ENCODE results near the gene SLC2A14. TPM values are rescaled to one million over a fixed set of nuclear protein-coding genes. Genes with fewer than 3 reads are reported as not detected.
"Not testable (repeated sequence)": the region's sequence is repeated elsewhere in the genome, so short reads cannot be mapped to it uniquely, and the experiment has no call there.

Gene SLC2A14
- total RNA-seq = 1 to 10 TPM in 1 of 3 donors, not detected in 2; 3.7 TPM

GRCh38 chr12:7872566-7873319, at the start of gene SLC2A14:
Gene SLC2A14, minus strand, starts transcription at chr12:7872915. Its CDS starts 3,035 bp downstream, at chr12:7869880.
- Mint-ChIP-seq H3K36me3 (ENCODE audit: insufficient read depth) (no peaks in the 10 kb centered on the region), H3K4me1 (ENCODE audit: low read depth) (peaks cover 2% of the 10 kb centered on the region), H3K9me3 (no peaks in the 10 kb centered on the region), H3K4me3 (no peak within 1 kb of the TSS), H3K27me3 (ENCODE audit: low read depth) (peaks cover 30% of the 10 kb centered on the region)
- ATAC-seq (peak in 1 of 2 donors; percentile 23), DNase-seq (no peak)

- ATAC-seq; H3K9me3 Mint-ChIP-seq; H3K4me3 Mint-ChIP-seq; H3K27me3 Mint-ChIP-seq (ENCODE audit: low read depth); DNase-seq: not testable (repeated sequence)
- Mint-ChIP-seq H3K36me3 (ENCODE audit: insufficient read depth) (peaks cover 44% of the 10 kb centered on the region), H3K4me1 (ENCODE audit: low read depth) (peaks cover 26% of the 10 kb centered on the region)
Observed at GRCh38 chr12:7921181-7921580, 48.5 kb upstream of the SLC2A14 start.

GRCh38 chr12:7918268-7918590, 45.5 kb upstream of the SLC2A14 start:
- peaks cover 30% of the 10 kb centered on the region for H3K36me3 Mint-ChIP-seq (ENCODE audit: insufficient read depth)

GRCh38 chr12:7917392-7918267, 44.9 kb upstream of the SLC2A14 start:
- Mint-ChIP-seq H3K36me3 (ENCODE audit: insufficient read depth) (peaks cover 28% of the 10 kb centered on the region), H3K4me3 (no peak overlapping the region), H3K27me3 (ENCODE audit: low read depth) (no peaks in the 10 kb centered on the region), H3K9me3 (no peaks in the 10 kb centered on the region), H3K4me1 (ENCODE audit: low read depth) (peaks cover 26% of the 10 kb centered on the region)
- no peak for ATAC-seq
- no peak for DNase-seq

More at GRCh38 chr12:7918268-7918590, 45.5 kb upstream of the SLC2A14 start:
- not testable (repeated sequence) for ATAC-seq; DNase-seq; H3K4me3 Mint-ChIP-seq; H3K9me3 Mint-ChIP-seq; H3K27me3 Mint-ChIP-seq (ENCODE audit: low read depth)
- peaks cover 28% of the 10 kb centered on the region for H3K4me1 Mint-ChIP-seq (ENCODE audit: low read depth)

GRCh38 chr12:7916936-7917335, 44.2 kb upstream of the SLC2A14 start:
- Mint-ChIP-seq H3K27me3 (ENCODE audit: low read depth) (no peaks in the 10 kb centered on the region), H3K4me1 (ENCODE audit: low read depth) (peaks cover 24% of the 10 kb centered on the region), H3K9me3 (no peaks in the 10 kb centered on the region), H3K4me3 (no peak overlapping the region), H3K36me3 (ENCODE audit: insufficient read depth) (peaks cover 24% of the 10 kb centered on the region)
- ATAC-seq (no peak), DNase-seq (no peak)

- DNase-seq = peak; percentile 22
- Mint-ChIP-seq H3K4me1 (ENCODE audit: low read depth) (peaks cover 21% of the 10 kb centered on the region), H3K27me3 (ENCODE audit: low read depth) (no peaks in the 10 kb centered on the region), H3K9me3 (no peaks in the 10 kb centered on the region), H3K4me3 (no peak overlapping the region), H3K36me3 (ENCODE audit: insufficient read depth) (peaks cover 17% of the 10 kb centered on the region)
- ATAC-seq = peak; percentile 76
Observed at GRCh38 chr12:7915661-7916403, 43.1 kb upstream of the SLC2A14 start.

GRCh38 chr12:7910106-7910505, 37.4 kb upstream of the SLC2A14 start:
- not testable (repeated sequence) for H3K27me3 Mint-ChIP-seq (ENCODE audit: low read depth); H3K4me3 Mint-ChIP-seq; H3K9me3 Mint-ChIP-seq; ATAC-seq; H3K4me1 Mint-ChIP-seq (ENCODE audit: low read depth); H3K36me3 Mint-ChIP-seq (ENCODE audit: insufficient read depth); DNase-seq

GRCh38 chr12:7907009-7907408, 34.3 kb upstream of the SLC2A14 start:
- Mint-ChIP-seq H3K4me1 (ENCODE audit: low read depth) (no peaks in the 10 kb centered on the region), H3K27me3 (ENCODE audit: low read depth) (no peaks in the 10 kb centered on the region), H3K36me3 (ENCODE audit: insufficient read depth) (no peaks in the 10 kb centered on the region), H3K9me3 (no peaks in the 10 kb centered on the region), H3K4me3 (no peak overlapping the region)
- no peak for ATAC-seq
- no peak for DNase-seq

GRCh38 chr12:7906303-7906702, 33.6 kb upstream of the SLC2A14 start:
- not testable (repeated sequence) for H3K9me3 Mint-ChIP-seq; H3K4me1 Mint-ChIP-seq (ENCODE audit: low read depth); H3K27me3 Mint-ChIP-seq (ENCODE audit: low read depth); H3K36me3 Mint-ChIP-seq (ENCODE audit: insufficient read depth); ATAC-seq; H3K4me3 Mint-ChIP-seq; DNase-seq

GRCh38 chr12:7905600-7906125, 32.9 kb upstream of the SLC2A14 start:
- H3K9me3 Mint-ChIP-seq; H3K27me3 Mint-ChIP-seq (ENCODE audit: low read depth); ATAC-seq; H3K4me3 Mint-ChIP-seq; DNase-seq; H3K36me3 Mint-ChIP-seq (ENCODE audit: insufficient read depth); H3K4me1 Mint-ChIP-seq (ENCODE audit: low read depth): not testable (repeated sequence)

- Mint-ChIP-seq H3K36me3 (ENCODE audit: insufficient read depth) (no peaks in the 10 kb centered on the region), H3K9me3 (no peaks in the 10 kb centered on the region), H3K4me3 (no peak overlapping the region), H3K27me3 (ENCODE audit: low read depth) (no peaks in the 10 kb centered on the region), H3K4me1 (ENCODE audit: low read depth) (no peaks in the 10 kb centered on the region)
- ATAC-seq (no peak), DNase-seq (no peak)
Observed at GRCh38 chr12:7905071-7905470, 32.4 kb upstream of the SLC2A14 start.

GRCh38 chr12:7902416-7902815, 29.7 kb upstream of the SLC2A14 start:
- H3K4me3 Mint-ChIP-seq; DNase-seq; H3K27me3 Mint-ChIP-seq (ENCODE audit: low read depth); ATAC-seq; H3K9me3 Mint-ChIP-seq; H3K36me3 Mint-ChIP-seq (ENCODE audit: insufficient read depth); H3K4me1 Mint-ChIP-seq (ENCODE audit: low read depth): not testable (repeated sequence)

GRCh38 chr12:7899755-7900154, 27.0 kb upstream of the SLC2A14 start:
- H3K4me3 Mint-ChIP-seq = no peak overlapping the region
- no peaks in the 10 kb centered on the region for H3K27me3 Mint-ChIP-seq (ENCODE audit: low read depth)
- no peaks in the 10 kb centered on the region for H3K9me3 Mint-ChIP-seq
- H3K36me3 Mint-ChIP-seq (ENCODE audit: insufficient read depth) = no peaks in the 10 kb centered on the region
- no peak for ATAC-seq
- H3K4me1 Mint-ChIP-seq (ENCODE audit: low read depth) = no peaks in the 10 kb centered on the region
- no peak for DNase-seq

- not testable (repeated sequence) for H3K4me3 Mint-ChIP-seq; H3K27me3 Mint-ChIP-seq (ENCODE audit: low read depth); H3K4me1 Mint-ChIP-seq (ENCODE audit: low read depth); DNase-seq; H3K9me3 Mint-ChIP-seq; H3K36me3 Mint-ChIP-seq (ENCODE audit: insufficient read depth); ATAC-seq
Observed at GRCh38 chr12:7896726-7897125, 24.0 kb upstream of the SLC2A14 start.

Measured in activated T-cell treated with anti-CD3 and anti-CD28 coated beads, Interleukin-2, amount 50 U/mL, for 4 hours (primary cell).